A549 treated with CORT108297 at 1 μM for 4 hours (cell line): ENCODE measurements around the gene DRD5. TPM values are rescaled to one million over a fixed set of nuclear protein-coding genes. Genes with fewer than 3 reads are reported as not detected.

Experiments
- total RNA-seq: library from RNA; stranded (reverse); fragments of 200-300 nt; extraction: Qiagen RNA extraction; gene quantifications from 5 replicates; pipeline ENCODE4 v1.2.3, GENCODE V29; 2022

The DRD5 gene
- not detected in 5 replicates for total RNA-seq

DNA sequence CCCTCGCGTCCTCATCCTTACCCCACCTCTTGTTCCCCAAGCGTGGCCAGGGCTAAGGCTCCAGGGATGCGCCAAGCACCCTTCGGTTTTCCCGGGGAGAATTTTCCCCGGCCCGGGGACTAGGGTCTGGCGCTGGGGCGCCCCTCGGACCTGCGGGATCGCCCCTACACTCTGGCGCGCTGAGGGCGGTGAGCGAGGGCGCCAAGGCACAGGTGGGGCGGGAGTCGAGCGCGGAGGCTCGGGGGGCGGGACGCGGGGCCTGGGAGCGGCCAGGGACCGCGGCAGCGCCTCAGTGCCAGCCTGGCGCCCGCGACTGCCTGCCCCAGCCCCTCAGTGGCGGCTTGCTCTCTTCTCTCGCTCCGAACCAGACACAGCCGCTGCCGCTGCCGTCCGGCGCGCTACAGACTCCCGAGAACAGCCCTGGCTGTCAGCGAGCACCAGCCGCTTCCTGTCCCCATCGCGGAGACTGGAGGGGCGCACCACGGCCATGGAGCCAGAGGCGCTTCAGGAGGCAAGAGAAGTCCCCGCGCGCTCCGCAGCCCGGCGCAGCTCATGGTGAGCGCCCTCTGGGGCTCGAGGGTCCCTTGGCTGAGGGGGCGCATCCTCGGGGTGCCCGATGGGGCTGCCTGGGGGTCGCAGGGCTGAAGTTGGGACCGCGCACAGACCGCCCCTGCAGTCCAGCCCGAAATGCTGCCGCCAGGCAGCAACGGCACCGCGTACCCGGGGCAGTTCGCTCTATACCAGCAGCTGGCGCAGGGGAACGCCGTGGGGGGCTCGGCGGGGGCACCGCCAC, at the start of gene DRD5:
Gene DRD5 (plus strand): TSS at position 292 of the 793 bp plus-strand sequence. CDS start 396 bp downstream, at position 688.

Other genes starting within 250 kb of the DRD5 start
- 0.18 to 0.74 TPM (median 0.27 TPM) in 5 replicates for gene SLC2A9, start 239.9 kb downstream of the DRD5 start, total RNA-seq